Ascending aorta (tissue), 2 donors: ENCODE data around the gene C12orf60. TPM values are rescaled to one million over a fixed set of nuclear protein-coding genes. Genes with fewer than 3 reads are reported as not detected.

ENCODE experiments used
- DNase-seq, 2 donors: peaks; one replicate each; pipeline ENCODE4 v3.0.0-alpha.2; 2019; ENCODE audit warnings: low spot score in 2 of 2
- H3K27ac ChIP-seq, 2 donors: fragments of 200-600 bp; sonication (generic); one replicate each; pipeline ENCODE4 v1.5.1; 2016 to 2017; ENCODE audit warnings: mild to moderate bottlenecking in 1 of 2
- H3K27me3 ChIP-seq: fragments of 200-600 bp; sonication (generic); one replicate; pipeline ENCODE4 v1.5.1; 2017
- H3K36me3 ChIP-seq, 2 donors: fragments of 200-600 bp; sonication (generic); one replicate each; pipeline ENCODE4 v1.5.1; 2016
- H3K4me1 ChIP-seq, 2 donors: fragments of 200-600 bp; sonication (generic); one replicate each; pipeline ENCODE4 v1.5.1; 2016 to 2017; ENCODE audit warnings: mild to moderate bottlenecking in 1 of 2
- H3K4me3 ChIP-seq, 2 donors: fragments of 200-600 bp; sonication (generic); one replicate each; pipeline ENCODE4 v1.5.1; 2016 to 2017; ENCODE audit warnings: mild to moderate bottlenecking in 1 of 2
- H3K9me3 ChIP-seq, 2 donors: fragments of 200-600 bp; sonication (generic); one replicate each; pipeline ENCODE4 v1.5.1; 2016
- CTCF ChIP-seq, 3 experiments: fragments of 200-600 bp in 2 of 3; fragments of 450-650 bp in 1 of 3; sonication (generic) in 2 of 3; IDR thresholded peaks; one replicate each; pipeline ENCODE4 v1.5.1; 2016 to 2019; ENCODE audit warnings: antibody characterized with exemption in 3 of 3, mild to moderate bottlenecking in 1 of 3, moderate library complexity in 1 of 3
- intact Hi-C: fragments of 100-400 bp; cut with DNase I; formaldehyde crosslinking; loops from one replicate; pipeline ENCODE4 v1.15.1; 2023
- total RNA-seq: library from RNA; depleted of rRNA; stranded (reverse); fragments of >200 nt; gene quantifications from one replicate; pipeline ENCODE4 v1.1.0, GENCODE V29; 2016

C12orf60 gene
- total RNA-seq, 1 donor from 2014 or later, result not detected

- H3K9me3 ChIP-seq, result no peaks in the 10 kb centered on the region
- peak overlapping the region; percentile 73 to 87 for H3K27ac ChIP-seq
- DNase-seq, result peak in 1 of 2 donors; percentile 79
- TF ChIP-seq CTCF (IDR thresholded peaks at IDR 0.05), result peak; percentile 64 to 80 (median 76)
- no peaks in the 10 kb centered on the region for H3K36me3 ChIP-seq
- H3K4me3 ChIP-seq, result no peak overlapping the region
- intact Hi-C loops, result loop anchor here (1.0 to 10.0 kb wide), 6 partner anchors 69 to 679 kb away; partner anchors contain the start of gene RERG
- H3K27me3 ChIP-seq, result no peaks in the 10 kb centered on the region
- peaks cover 12 to 72% of the 10 kb centered on the region in 2 donors for H3K4me1 ChIP-seq
Observed at GRCh38 chr12:14845350-14845750, 41.9 kb downstream of the C12orf60 start.

GRCh38 chr12:14846042-14846587, 42.6 kb downstream of the C12orf60 start:
- intact Hi-C loops, result loop anchor here (5.0 to 10.0 kb wide), 3 partner anchors 101 to 679 kb away; no protein-coding TSS in a partner anchor
- no peaks in the 10 kb centered on the region for H3K27me3 ChIP-seq
- no peak for TF ChIP-seq CTCF (IDR thresholded peaks at IDR 0.05)
- H3K27ac ChIP-seq, result peak overlapping the region; percentile 73 to 87
- no peaks in the 10 kb centered on the region for H3K9me3 ChIP-seq
- H3K4me1 ChIP-seq, result peaks cover 8 to 66% of the 10 kb centered on the region in 2 donors
- H3K4me3 ChIP-seq, result no peak overlapping the region
- H3K36me3 ChIP-seq, result no peaks in the 10 kb centered on the region
- DNase-seq, result no peak

- DNase-seq, result no peak
- H3K4me1 ChIP-seq, result peaks cover 8 to 65% of the 10 kb centered on the region in 2 donors
- H3K4me3 ChIP-seq, result no peak overlapping the region
- intact Hi-C loops, result loop anchor here (5.0 to 10.0 kb wide), 3 partner anchors 100 to 678 kb away; no protein-coding TSS in a partner anchor
- no peaks in the 10 kb centered on the region for H3K27me3 ChIP-seq
- H3K9me3 ChIP-seq, result no peaks in the 10 kb centered on the region
- no peak for TF ChIP-seq CTCF (IDR thresholded peaks at IDR 0.05)
- H3K36me3 ChIP-seq, result no peaks in the 10 kb centered on the region
- H3K27ac ChIP-seq, result peak overlapping the region; percentile 11 to 87
Observed at GRCh38 chr12:14846876-14847580, 43.6 kb downstream of the C12orf60 start.

GRCh38 chr12:14849661-14850060, 46.2 kb downstream of the C12orf60 start:
- DNase-seq, result no peak
- H3K27ac ChIP-seq, result peak overlapping the region; percentile 53 to 60
- no peak for TF ChIP-seq CTCF (IDR thresholded peaks at IDR 0.05)
- H3K27me3 ChIP-seq, result no peaks in the 10 kb centered on the region
- H3K4me1 ChIP-seq, result peaks cover 8 to 48% of the 10 kb centered on the region in 2 donors
- intact Hi-C loops, result loop anchor here (2.0 to 10.0 kb wide), 4 partner anchors 43 to 675 kb away; no protein-coding TSS in a partner anchor
- H3K36me3 ChIP-seq, result no peaks in the 10 kb centered on the region
- no peaks in the 10 kb centered on the region for H3K9me3 ChIP-seq
- no peak overlapping the region for H3K4me3 ChIP-seq

- Histone ChIP-seq H3K9me3 (no peaks in the 10 kb centered on the region), H3K4me1 (peaks cover 4 to 35% of the 10 kb centered on the region in 2 donors), H3K4me3 (no peak overlapping the region), H3K27me3 (no peaks in the 10 kb centered on the region), H3K36me3 (no peaks in the 10 kb centered on the region), H3K27ac (no peak overlapping the region)
- intact Hi-C loops, result no loop called here
- no peak for TF ChIP-seq CTCF (IDR thresholded peaks at IDR 0.05)
- no peak for DNase-seq
Observed at GRCh38 chr12:14850929-14851663, 47.6 kb downstream of the C12orf60 start.
